DMS153 treated with DMSO at 0.1 percent for 48 hours (cell line): ENCODE results near the gene DOCK11.
"Not testable (repeated sequence)": the region's sequence is repeated elsewhere in the genome, so short reads cannot be mapped to it uniquely, and the experiment has no call there.

Experiments used
- DNase-seq: peaks from one replicate; lab custom pipeline; 2025; ENCODE audit not compliant: unreplicated experiment; lab: John Stamatoyannopoulos, UW

The DOCK11 gene

DNA sequence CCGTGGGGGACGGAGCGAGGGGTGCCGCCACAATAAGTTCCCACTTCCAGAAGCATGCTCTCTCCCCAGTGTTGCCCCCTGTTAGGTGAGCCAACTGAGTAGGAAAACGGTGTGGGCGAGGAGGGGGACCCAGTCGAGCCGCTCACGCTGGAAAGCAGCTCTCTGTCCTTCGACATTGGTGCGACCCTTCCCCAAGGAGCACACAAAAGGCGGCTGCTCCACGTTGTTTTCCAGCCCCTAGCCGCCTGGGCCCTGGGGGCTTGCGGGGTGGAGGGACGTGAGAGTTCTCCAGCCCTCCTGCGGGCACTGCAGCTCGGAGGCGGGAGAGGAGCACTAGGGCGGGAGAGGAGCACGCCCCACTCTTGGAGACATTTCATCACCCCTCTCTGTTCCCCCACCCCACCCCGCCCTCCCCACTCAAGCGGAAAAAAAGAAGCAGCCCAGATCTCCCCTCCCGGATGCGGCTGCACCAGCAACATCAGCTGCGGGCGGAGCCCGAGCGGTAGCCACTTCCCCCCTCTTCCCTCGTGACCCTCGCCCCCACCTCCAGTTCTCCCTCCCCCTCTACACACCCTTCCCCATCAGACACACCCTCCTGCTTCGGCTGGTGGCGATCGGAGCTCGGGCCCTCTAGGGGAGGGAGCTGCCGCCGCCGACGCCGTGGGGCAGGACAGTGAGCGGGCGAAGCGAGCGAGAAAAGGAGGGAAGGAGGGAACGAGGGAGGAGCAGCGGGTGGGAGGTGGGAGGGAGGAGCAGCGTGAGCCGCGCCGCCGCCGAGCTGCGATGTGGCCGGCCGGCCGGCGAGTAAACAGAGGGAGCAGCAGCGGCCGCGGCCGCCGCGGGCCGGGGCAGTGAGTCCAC, at the start of gene DOCK11:
TSS of gene DOCK11 (plus strand) at position 755 of the 861 bp plus-strand sequence. CDS start 157 bp downstream, outside the sequence.
- no peak for DNase-seq

DNA sequence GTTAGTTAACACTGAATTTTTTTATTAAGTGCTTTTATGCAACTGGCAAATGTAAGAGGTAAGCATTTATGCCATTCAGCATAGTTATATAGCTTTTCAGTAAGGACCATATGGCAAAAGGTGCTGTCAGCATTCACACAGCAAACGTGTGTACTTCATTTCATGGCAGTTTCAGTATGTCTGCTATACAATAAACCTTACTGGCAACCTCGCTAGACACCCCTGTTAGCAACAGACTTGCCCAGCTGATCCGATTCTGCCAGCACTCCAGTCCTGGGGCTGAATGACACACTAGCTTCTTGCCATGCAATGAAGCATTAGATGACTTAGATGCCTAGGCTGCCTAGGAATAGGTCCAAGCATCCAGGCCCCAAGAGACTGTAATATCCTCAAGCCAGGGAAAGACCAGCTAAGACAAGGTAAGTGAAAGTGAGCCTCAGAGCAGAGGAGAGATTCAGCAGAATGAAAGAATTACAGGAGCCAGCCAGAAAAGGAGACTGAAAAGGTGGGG, 47.3 kb upstream of the DOCK11 start:
- no peak for DNase-seq

DNA sequence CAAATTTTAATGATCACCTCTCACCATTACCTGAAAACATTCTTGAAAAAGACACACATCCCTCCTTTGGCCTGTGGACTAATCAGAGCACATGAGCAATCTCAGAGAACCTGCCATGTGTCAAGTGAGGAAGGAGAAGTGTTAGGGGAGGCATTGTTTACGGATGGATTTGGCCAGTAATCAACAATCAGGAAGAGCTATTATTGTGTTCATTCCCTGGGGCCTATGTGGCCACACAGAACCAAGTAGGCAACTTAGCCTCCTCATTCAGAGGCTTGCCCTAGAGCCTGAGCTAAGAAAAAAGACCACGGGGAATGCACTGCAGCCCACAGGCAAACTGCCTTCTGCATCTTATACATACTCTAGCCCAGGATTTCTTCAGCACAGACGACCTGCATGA, 40.6 kb upstream of the DOCK11 start:
- DNase-seq = no peak

DNA sequence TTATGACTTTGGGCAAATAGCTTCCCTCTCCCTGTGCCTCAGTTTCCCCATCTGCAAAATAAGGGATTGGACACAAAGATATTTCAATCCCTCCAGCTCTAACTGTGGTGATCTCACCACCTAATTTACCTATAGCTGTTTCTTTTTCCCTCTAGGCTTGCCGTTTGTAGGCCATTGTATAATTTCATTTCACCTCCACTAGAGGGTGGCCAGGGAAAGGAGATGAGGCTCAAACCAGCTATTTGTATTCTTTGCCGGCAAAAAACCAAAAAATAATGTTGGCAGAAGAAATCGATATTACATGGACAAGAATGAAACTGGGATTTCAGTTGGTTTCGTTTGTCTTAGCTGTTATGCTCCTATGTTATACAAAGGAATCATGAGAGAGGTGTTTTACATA, 36.1 kb upstream of the DOCK11 start:
- DNase-seq = peak; percentile 21

DNA sequence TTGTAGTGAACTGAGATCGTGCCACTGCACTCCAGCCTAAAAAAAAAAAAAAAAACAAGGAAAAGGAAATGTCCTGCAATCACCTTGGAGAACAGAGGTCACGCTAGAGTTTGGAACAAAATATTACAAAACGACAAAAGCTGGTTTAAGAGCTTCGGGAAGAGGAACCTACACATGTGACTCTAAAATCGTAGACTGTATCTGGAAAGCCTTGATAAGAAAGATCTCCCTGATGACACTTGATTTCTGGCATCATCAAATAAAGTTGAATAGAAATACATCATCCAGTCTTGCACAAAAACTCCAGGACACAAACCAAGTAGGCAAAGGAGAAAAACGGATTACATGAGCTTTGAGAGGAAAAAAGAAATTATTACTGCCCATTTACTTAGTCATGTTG, 31.1 kb upstream of the DOCK11 start:
- no peak for DNase-seq

DNA sequence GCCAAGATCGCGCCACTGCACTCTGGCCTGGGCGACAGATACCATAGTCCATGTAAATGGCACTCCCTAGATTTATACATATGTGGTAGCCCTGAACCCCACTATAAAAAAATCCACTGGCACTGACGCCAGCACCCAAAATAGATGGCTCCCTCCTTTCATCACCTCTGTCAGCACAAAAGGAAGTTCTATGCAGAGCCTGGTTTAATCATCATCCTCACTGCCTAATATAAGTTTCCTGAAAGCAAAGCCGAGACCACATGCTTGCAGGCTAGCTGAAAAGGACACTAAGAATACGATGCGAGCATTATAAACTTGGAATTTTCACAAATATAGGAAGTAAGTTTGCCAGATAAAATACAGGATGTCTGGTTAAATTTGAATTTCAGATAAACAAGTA, 27.5 kb upstream of the DOCK11 start:
- no peak for DNase-seq

DNA sequence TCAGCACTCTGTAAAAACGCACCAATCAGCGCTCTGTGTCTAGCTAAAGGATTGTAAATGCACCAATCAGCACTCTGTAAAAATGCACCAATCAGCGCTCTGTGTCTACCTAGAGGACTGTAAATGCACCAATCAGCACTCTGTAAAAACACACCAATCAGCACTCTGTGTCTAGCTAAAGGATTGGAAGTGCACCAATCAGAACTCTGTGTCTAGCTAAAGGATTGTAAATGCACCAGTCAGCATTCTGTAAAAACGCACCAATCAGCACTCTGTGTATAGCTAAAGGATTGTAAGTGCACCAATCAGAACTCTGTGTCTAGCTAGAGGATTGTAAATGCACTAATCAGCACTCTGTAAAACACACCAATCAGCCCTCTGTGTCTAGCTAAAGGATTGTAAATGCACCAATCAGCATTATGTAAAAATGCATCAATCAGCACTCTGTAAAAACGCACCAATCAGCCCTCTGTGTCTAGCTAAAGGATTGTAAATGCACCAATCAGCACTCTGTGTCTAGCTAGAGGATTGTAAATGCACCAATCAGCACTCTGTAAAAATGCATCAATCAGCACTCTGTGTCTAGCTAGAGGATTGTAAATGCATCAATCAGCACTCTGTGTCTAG, 24.8 kb upstream of the DOCK11 start:
- DNase-seq = not testable (repeated sequence)

DNA sequence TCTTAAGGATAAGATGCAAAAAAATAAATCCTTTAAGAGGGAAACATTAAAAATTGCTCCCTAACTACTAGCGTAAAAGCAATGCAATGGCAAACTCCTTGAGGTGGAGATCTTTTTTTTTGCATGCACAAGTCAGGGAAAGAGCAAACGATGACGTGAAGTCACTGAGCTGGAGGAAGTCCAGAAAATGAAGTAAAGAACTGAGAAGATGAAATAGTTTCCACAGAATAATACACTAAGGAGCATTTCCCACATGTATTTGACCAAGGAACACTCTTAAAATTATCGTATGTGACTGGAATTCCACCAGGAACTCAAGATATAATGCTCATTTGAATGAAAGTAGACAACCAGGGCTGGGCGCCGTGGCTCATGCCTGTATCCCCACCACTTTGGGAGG, 21.0 kb upstream of the DOCK11 start:
- DNase-seq = no peak

DNA sequence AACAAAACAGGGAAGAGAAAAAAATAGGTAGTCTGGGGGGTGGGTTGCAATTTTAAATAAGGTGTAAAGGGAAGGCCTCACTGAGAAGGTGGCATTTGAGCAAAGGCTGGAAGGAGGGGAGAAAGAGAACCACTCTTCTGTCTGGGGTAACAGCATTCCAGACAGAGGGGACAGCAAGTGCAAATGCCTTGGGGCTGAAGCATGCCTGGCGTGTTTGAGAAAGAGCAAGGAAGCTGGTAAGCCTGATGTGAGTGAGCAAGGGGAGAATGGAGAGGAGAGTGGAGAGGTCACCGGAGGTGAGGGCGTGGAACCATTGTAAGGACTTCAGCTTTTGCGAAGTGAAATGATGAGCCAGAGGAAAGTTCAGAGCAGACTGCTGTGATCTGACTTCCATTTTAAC, 19.7 kb upstream of the DOCK11 start:
- DNase-seq = no peak

DNA sequence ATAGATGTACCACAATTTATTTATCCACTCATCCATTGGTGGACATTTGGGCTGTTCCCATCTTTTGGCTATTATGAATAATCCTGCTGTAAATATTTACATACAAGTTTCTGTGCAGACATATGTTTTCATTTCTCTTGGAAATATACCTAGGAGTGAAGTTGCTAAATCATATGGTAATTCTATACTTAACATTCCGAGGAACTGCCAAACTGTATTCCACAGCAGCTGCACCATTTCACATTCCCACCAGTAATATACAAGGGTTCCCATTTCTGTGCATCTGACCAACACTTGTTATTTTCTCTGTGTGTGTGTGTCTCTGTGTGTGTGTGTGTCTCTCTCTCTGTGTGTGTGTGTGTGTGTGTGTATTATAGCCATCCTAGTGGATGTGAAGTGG, 15.4 kb upstream of the DOCK11 start:
- DNase-seq = no peak

DNA sequence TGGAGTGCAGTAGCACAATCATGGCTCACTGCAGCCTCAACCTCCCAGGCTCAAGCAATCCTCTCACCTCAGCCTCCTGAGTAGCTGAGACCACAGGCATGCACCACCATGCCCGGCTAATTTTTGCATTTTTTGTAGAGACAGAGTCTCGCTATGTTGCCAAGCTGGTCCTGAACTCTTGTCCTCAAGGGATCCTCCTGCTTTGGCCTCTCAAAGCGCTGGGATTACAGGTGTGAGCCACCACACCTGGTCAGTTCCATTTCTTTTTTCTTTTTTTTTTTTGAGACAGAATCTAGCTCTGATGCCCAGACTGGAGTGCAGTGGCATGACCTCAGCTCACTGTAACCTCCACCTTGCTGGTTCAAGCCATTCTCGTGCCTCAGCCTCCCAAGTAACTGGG, 13.2 kb upstream of the DOCK11 start:
- not testable (repeated sequence) for DNase-seq

DNA sequence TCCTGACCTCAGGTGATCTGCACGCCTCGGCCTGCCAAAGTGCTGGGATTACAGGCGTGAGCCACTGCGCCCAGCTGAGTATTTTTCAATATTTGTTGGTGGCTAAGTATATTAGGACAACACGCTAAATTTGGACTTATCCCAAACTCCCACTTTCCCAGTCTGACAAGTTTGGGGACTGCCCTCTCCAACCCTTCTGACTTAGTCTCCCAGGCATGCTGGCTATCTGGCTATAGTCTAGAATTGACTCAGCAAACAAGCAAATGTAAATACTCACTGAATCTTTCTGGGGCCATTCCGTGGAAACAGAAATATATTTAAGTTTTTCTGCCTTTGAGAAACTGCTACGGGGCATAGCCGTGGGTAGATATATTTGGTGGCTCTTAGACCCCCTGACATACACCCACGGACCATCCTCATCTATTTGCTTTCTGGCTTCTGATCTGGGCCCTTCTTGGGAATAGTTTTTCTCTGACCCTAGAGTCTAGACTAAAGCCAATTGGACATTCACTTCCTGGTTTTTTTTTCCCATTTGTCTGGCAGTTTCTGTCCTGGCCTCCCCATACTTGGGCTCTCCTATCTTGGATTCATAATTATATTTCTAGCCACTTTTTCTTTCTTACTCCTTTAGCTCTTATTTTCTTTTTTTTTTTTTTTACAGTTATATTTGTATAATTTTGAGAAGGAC, 11.3 kb upstream of the DOCK11 start:
- DNase-seq = no peak

DNA sequence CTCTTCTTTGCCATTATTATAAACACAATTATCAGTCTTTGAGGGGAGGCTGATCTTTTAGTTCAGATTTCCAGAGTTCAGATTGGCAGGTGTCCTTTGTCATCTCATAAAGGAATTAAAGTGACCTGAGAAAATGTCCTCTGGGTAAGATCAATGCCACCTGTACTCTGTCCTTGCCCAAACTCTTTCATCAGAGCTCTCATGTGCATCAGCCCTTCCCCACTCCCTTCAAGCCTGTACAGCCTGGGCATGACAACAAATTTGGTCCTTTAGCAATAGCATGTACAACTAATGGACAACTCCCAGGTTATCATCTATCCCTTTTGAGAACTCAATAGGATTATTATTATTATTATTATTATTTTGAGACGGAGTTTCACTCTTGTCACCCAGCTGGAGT, 8.9 kb upstream of the DOCK11 start:
- not testable (repeated sequence) for DNase-seq

DNA sequence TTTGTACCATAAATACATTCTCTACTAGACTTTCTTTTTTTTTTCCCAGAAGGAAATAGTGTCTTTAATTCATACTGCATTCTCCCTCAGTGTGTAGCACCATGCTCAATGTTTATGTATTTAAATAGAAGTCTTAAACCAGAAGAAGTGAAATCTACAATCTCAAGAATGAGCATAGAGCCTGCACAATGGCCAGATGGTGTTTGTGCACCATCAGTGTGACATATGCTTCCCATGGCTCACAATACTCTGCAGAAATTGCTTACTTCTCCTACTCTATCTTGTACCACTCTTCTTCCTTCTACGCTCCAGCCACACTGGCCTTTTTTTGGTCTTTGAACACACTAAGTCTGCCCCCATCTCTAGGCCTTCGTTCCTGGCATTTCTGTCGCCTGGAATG, 2.6 kb upstream of the DOCK11 start:
- no peak for DNase-seq

DNA sequence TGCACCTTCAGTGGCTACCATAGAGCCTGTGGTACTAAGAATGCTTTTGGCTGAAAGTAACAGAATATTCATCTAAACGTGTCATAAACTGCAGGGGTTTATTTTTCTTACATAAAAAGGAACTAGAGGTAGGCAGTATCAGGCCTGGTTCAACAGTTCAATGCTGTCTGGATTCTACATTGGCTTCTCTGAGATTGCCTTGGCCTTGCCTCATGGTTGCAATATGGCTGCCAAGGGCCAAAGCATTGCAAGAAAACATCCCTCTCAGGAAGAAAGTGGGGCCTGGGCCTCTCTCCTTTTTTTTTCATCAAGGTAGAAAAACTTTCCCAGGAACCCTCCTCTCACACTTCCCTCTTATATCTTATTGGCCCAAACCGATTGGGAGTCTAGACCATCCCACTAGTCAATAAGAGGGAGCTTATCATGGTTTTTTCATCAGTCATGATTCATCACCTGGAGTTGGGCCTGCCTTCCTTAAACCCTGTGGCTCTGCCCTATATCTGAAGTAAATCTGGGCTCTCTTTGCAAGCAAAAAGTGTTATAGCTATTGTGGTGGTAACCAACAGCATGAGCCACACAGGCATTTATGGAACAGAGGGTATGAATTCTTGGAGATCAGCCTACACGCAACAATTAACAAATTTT, 1.8 kb upstream of the DOCK11 start:
- DNase-seq = no peak

DNA sequence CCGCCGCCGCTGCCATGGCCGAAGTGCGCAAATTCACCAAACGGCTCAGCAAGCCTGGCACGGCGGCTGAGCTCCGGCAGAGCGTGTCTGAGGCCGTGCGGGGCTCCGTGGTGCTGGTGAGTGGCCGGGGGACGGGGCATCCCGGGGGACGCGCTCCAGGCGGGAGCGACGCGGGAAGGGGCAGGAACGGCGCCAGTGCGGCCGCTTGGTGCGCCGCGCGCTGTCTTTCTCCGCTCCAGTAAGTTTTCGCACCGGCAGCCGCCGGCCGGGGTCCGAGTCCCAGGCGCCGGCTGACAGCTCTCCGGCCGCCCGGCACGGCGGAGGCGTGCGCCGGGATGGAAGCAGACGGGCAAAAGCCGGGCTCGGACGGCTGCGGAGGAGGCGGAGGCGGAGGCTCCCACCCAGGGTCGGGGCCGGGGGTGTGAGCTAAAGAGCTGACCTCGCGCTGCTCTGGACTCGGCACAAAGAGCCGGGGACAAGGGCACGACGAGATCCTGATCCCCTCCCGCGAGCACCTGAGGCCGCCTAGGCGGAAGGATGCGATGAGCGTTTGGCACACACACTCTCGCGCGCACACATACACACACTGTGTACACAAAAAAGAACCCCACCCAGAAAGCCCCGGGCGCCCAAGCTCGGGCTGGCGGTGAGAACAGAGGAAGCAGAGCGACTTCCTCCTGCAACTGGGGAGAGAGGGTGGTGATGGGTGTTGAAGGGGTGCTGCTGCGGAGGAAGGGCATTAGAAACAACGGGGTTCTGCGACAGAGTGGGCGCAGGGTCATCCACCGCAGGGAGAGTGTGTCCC, 545 bp downstream of the DOCK11 start:
- DNase-seq = peak; percentile 1

DNA sequence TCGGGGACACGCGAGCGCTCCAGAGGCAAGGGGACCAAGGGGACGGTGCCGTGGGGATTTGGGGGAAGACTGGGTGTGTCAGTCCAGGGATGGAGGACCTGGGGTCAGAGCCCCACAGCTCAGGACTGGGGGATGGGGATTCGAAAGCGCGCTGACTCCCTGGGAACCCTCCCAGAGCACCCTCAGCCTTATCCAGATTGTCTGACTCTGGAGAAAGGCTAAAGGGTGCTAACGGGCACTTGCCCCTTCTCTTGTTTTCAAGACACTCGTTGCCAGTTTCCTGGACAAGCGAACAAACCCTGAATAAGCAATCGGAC, 1.1 kb downstream of the DOCK11 start:
- DNase-seq = no peak

DNA sequence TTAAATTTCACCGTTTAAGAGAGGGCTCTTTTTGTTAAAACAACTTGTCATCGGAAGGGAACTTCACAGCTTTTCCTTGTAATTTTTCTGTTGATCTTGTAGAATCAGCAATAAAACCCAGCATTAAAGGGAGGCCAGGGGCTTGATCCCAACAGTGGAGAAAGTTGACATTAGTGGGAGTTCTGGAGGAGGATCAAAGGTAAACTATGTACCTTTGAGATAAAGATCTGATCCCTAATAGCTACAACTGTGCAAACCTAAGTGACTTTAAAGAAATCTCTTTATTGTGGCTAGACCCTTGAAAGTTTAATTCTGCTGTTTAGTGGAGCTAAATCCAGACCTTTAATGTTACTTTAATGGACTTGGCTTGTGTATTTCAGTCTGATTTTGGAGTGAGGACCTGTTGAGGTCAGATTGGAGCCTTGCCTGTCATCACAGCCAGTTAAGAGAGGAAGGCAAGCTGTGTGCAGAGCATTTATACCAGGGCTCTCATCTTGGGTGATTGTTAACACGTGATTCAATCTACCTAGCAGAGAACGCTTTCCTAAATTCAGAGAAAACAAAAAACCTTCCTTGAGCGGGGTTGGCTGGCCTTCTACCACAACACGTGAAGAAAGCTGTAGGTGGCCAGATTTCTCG, 1.7 kb downstream of the DOCK11 start:
- no peak for DNase-seq

DNA sequence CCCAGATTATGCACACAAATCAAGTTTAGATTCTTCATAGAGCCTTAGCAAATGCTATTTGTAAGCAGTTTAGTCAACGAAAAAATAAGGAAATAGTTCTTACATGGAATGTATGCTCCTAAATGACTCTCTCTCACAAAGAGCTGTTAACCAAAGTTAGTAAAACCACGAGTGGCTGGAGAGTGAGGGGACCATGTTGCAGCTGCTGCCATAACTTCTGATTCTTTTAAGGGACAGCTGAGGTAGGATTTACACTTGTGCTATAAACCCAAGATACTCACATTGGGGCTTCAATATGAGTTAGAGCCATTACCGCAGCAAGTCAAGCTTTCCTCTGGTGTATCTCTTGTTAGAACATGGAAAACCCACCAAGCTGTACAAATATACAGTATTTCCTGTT, 2.7 kb downstream of the DOCK11 start:
- no peak for DNase-seq

DNA sequence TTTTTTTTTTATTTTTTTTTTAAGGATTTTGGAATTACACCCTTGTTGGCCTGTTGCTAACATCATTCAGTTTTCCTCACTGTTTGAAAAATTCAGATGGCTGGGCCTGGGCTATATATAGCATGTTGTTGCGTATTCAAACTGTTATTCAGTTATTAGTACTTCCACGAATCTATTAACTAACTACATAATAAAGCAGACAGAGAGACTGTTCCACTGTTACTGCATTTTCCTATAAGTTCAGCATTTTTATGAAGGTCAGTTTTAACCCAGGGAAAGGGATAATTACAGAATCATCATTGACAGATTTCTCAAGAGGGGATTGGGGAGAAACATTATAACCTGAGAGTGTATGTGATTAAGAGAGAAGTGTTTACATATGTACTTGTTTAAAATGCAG, 3.1 kb downstream of the DOCK11 start:
- no peak for DNase-seq
